IMR-90 (cell line): Measurements from ENCODE around the gene CNOT6. TPM values are rescaled to one million over a fixed set of nuclear protein-coding genes. Genes with fewer than 3 reads are reported as not detected.

Experiments used
- ATAC-seq: fragments of 200-7000 bp; cut with Tn5 transposase; 2 replicates; pipeline ENCODE4 v1.9.1; 2020; ENCODE audit warnings: low read depth, mild to moderate bottlenecking, moderate library complexity
- BruUV-seq: library from RNA; stranded (reverse); fragments of 400-500 nt; replicated peaks from 2 replicates; lab custom pipeline; 2021; lab: Mats Ljungman, UMichigan
- CTCF ChIA-PET: fragments of 300-600 bp; formaldehyde crosslinking; extraction: SDS; loops from one replicate; lab custom pipeline; 2021; ENCODE audit warnings: antibody characterized with exemption; lab: Yijun Ruan, JAX
- POLR2A ChIA-PET: fragments of 300-600 bp; sonication (Branson Sonifier 250); formaldehyde crosslinking; loops from one replicate; lab custom pipeline; 2022; ENCODE audit warnings: antibody characterized with exemption; ENCODE audit not compliant: unreplicated experiment; lab: Charles Lee
- DNase-seq: peaks from one replicate; pipeline ENCODE4 v3.0.0; 2013
- H2AFZ ChIP-seq: replicated peaks from 2 replicates; pipeline ENCODE3; 2013; ENCODE audit warnings: low read length, mild to moderate bottlenecking; ENCODE audit not compliant: poor library complexity
- H2AK5ac ChIP-seq: 2 replicates; pipeline ENCODE4 v1.6.1; 2013; ENCODE audit warnings: low read depth, low read length, inconsistent platforms
- H2AK9ac ChIP-seq: replicated peaks from 2 replicates; pipeline ENCODE3; 2013; ENCODE audit warnings: mild to moderate bottlenecking, low read depth, low read length, moderate library complexity; ENCODE audit not compliant: poor library complexity
- H2BK120ac ChIP-seq: 2 replicates; pipeline ENCODE4 v1.6.1; 2013; ENCODE audit warnings: low read depth, low read length, inconsistent platforms
- H2BK15ac ChIP-seq: 3 replicates; pipeline ENCODE4 v1.6.1; 2013; ENCODE audit warnings: low read depth, low read length, inconsistent platforms
- H2BK20ac ChIP-seq: 2 replicates; pipeline ENCODE4 v1.6.1; 2013; ENCODE audit warnings: low read depth, mild to moderate bottlenecking, inconsistent platforms, low read length, moderate library complexity
- H2BK5ac ChIP-seq: 2 replicates; pipeline ENCODE4 v1.6.1; 2013; ENCODE audit warnings: mild to moderate bottlenecking, low read depth, low read length, inconsistent platforms; ENCODE audit not compliant: poor library complexity, severe bottlenecking
- H3K14ac ChIP-seq: replicated peaks from 2 replicates; pipeline ENCODE4 v1.6.1; 2013; ENCODE audit warnings: low read depth, low read length, inconsistent platforms
- H3K18ac ChIP-seq: 2 replicates; pipeline ENCODE4 v1.6.1; 2013; ENCODE audit warnings: low read depth, low read length, control low read depth
- H3K23ac ChIP-seq: 2 replicates; pipeline ENCODE4 v1.6.1; 2013; ENCODE audit warnings: low read depth, low read length, inconsistent platforms
- H3K27ac ChIP-seq: 2 replicates; pipeline ENCODE4 v1.5.1; 2013; ENCODE audit warnings: mild to moderate bottlenecking, control low read depth, low read length; ENCODE audit not compliant: insufficient read depth
- H3K27me3 ChIP-seq: 2 replicates; pipeline ENCODE4 v1.6.1; 2013; ENCODE audit warnings: low read length; ENCODE audit not compliant: control insufficient read depth, insufficient read depth
- H3K36me3 ChIP-seq: 2 replicates; pipeline ENCODE4 v1.6.1; 2013; ENCODE audit warnings: low read length, mixed read lengths; ENCODE audit not compliant: control insufficient read depth, insufficient read depth
- H3K4ac ChIP-seq: 2 replicates; pipeline ENCODE4 v1.6.1; 2013; ENCODE audit warnings: low read depth, low read length, inconsistent platforms
- H3K4me1 ChIP-seq: 2 replicates; pipeline ENCODE4 v1.6.1; 2013; ENCODE audit warnings: low read length, mixed read lengths; ENCODE audit not compliant: control insufficient read depth, insufficient read depth
- H3K4me2 ChIP-seq: 2 replicates; pipeline ENCODE4 v1.6.1; 2013; ENCODE audit warnings: low read depth, mild to moderate bottlenecking, control low read depth, low read length, moderate library complexity
- H3K4me3 ChIP-seq: 2 replicates; pipeline ENCODE4 v1.5.1; 2013; ENCODE audit warnings: low read depth, mild to moderate bottlenecking, control low read depth, low read length, moderate library complexity; ENCODE audit not compliant: insufficient read depth
- H3K56ac ChIP-seq: 2 replicates; pipeline ENCODE4 v1.6.1; 2013; ENCODE audit warnings: low read length, inconsistent platforms; ENCODE audit not compliant: insufficient read depth; ENCODE audit errors: extremely low read depth
- H3K79me1 ChIP-seq, 2 experiments: 2 replicates each; pipeline ENCODE4 v1.6.1; 2013; ENCODE audit warnings: low read length in 2 of 2, inconsistent platforms in 1 of 2, low read depth in 1 of 2
- H3K9ac ChIP-seq: 2 replicates; pipeline ENCODE4 v1.6.1; 2013; ENCODE audit warnings: low read depth, low read length, control low read depth
- H3K9me1 ChIP-seq: 2 replicates; pipeline ENCODE4 v1.6.1; 2013; ENCODE audit warnings: low read length, inconsistent platforms; ENCODE audit not compliant: insufficient read depth
- H3K9me3 ChIP-seq: 2 replicates; pipeline ENCODE4 v1.6.1; 2013; ENCODE audit warnings: low read length; ENCODE audit not compliant: control insufficient read depth, insufficient read depth
- H4K20me1 ChIP-seq: 2 replicates; pipeline ENCODE4 v1.6.1; 2013; ENCODE audit warnings: low read length, inconsistent platforms; ENCODE audit not compliant: insufficient read depth
- H4K5ac ChIP-seq: 2 replicates; pipeline ENCODE4 v1.6.1; 2013; ENCODE audit warnings: mild to moderate bottlenecking, low read depth, low read length, control low read depth
- H4K8ac ChIP-seq, 2 experiments: 2 replicates each; pipeline ENCODE4 v1.6.1; 2013; ENCODE audit warnings: low read depth in 2 of 2, low read length in 2 of 2, control low read depth in 1 of 2, inconsistent platforms in 1 of 2
- H4K91ac ChIP-seq: 2 replicates; pipeline ENCODE4 v1.6.1; 2013; ENCODE audit warnings: low read depth, low read length, inconsistent platforms; ENCODE audit not compliant: insufficient read depth
- BHLHE40 ChIP-seq: fragments of 150-350 bp; IDR thresholded peaks from 2 replicates; pipeline ENCODE4 v1.6.1; 2016; ENCODE audit warnings: mild to moderate bottlenecking, low read depth, low read length
- CEBPB ChIP-seq: IDR thresholded peaks from 2 replicates; pipeline ENCODE4 v1.6.1; 2012; ENCODE audit warnings: low read depth, low read length, improper control_type of control experiment
- CHD1 ChIP-seq: IDR thresholded peaks from 2 replicates; pipeline ENCODE4 v1.6.1; 2012; ENCODE audit warnings: low read depth, low read length, improper control_type of control experiment
- CTCF ChIP-seq: conservative IDR thresholded peaks from 2 replicates; pipeline ENCODE4 v1.5.1; 2012; ENCODE audit warnings: mild to moderate bottlenecking, low read depth, low read length, improper control_type of control experiment
- ELK1 ChIP-seq: fragments of 150-350 bp; IDR thresholded peaks from 2 replicates; pipeline ENCODE4 v1.6.1; 2016; ENCODE audit warnings: low read depth, mild to moderate bottlenecking, low read length, moderate library complexity, borderline replicate concordance
- MAFK ChIP-seq: IDR thresholded peaks from 2 replicates; pipeline ENCODE4 v1.6.1; 2012; ENCODE audit warnings: low read depth, low read length, improper control_type of control experiment
- MAZ ChIP-seq: IDR thresholded peaks from 2 replicates; pipeline ENCODE4 v1.6.1; 2012; ENCODE audit warnings: low read depth, mild to moderate bottlenecking, low read length, improper control_type of control experiment, moderate library complexity, borderline replicate concordance
- NFE2L2 ChIP-seq: fragments of 150-350 bp; IDR thresholded peaks from 2 replicates; pipeline ENCODE4 v1.6.1; 2016; ENCODE audit warnings: low read depth, mild to moderate bottlenecking, low read length
- POLR2A ChIP-seq: IDR thresholded peaks from 2 replicates; pipeline ENCODE4 v1.6.1; 2012; ENCODE audit warnings: mild to moderate bottlenecking, low read depth, low read length
- RAD21 ChIP-seq: IDR thresholded peaks from 2 replicates; pipeline ENCODE4 v1.6.1; 2012; ENCODE audit warnings: low read length, improper control_type of control experiment
- RCOR1 ChIP-seq: IDR thresholded peaks from 2 replicates; pipeline ENCODE4 v1.6.1; 2012; ENCODE audit warnings: mild to moderate bottlenecking, low read length, improper control_type of control experiment; ENCODE audit not compliant: insufficient replicate concordance
- SMC3 ChIP-seq: fragments of 150-350 bp; IDR thresholded peaks from 2 replicates; pipeline ENCODE4 v1.6.1; 2016; ENCODE audit warnings: low read depth, mild to moderate bottlenecking, antibody characterized with exemption, low read length, moderate library complexity
- USF2 ChIP-seq: fragments of 150-350 bp; IDR thresholded peaks from 2 replicates; pipeline ENCODE4 v1.6.1; 2017; ENCODE audit warnings: mild to moderate bottlenecking, antibody characterized with exemption, low read length, low read depth
- WGBS, 2 experiments: methylation state at CpG; one replicate each; pipeline versions ENCODE4 v1.1.5 to v1.1.7; 2013; ENCODE audit warnings: missing lambda C conversion rate in 2 of 2; ENCODE audit not compliant: insufficient read length in 1 of 2; ENCODE audit errors: extremely low coverage in 2 of 2; 5-methylcytosine and 5-hydroxymethylcytosine counted together
- dilution Hi-C: fragments of 300-500 bp; cut with HindIII; formaldehyde crosslinking; loops from one replicate; pipeline ENCODE4 v1.14.3; 2018; ENCODE audit warnings: low sequenced_read_pairs; ENCODE audit not compliant: unreplicated experiment
- in situ Hi-C: fragments of 300-500 bp; cut with MboI; formaldehyde crosslinking; loops from 3 replicates; pipeline ENCODE4 v1.14.3; 2019; ENCODE audit warnings: low sequenced_read_pairs, inconsistent platforms, mixed read lengths
- intact Hi-C: fragments of 100-400 bp; cut with micrococcal nuclease; formaldehyde crosslinking; loops from 2 replicates; pipeline ENCODE4 v1.10.0; 2022
- polyA plus RNA-seq, 3 experiments: library from polyadenylated mRNA; depleted of rRNA; stranded (reverse); fragments of >200 nt; gene quantifications; 2 replicates each; pipeline ENCODE4 v1.2.3, GENCODE V29; 2012; ENCODE audit warnings: low replicate concordance in 1 of 3
- total RNA-seq: library from RNA; depleted of rRNA; stranded (reverse); fragments of >200 nt; gene quantifications from 2 replicates; pipeline ENCODE4 v1.2.3, GENCODE V29; 2012

CNOT6 gene
- total and polyA plus RNA-seq, 2 of the 4 experiments (the other 2 are of a cell fraction), result 9.7 to 10.8 TPM

GRCh38 chr5:180494060-180494509 is at the start of gene CNOT6 (continued):
- TF ChIP-seq USF2 (0 out of 2 replicates have a peak, but pooled peaks have one; percentile 14), MAFK (no peak)

- in situ Hi-C loops, result loop anchor here (25.0 kb wide), 1 partner anchor 317 kb away; no protein-coding TSS in a partner anchor
- H2BK120ac ChIP-seq, result no peak overlapping the region
- no peaks in the 10 kb centered on the region for H3K79me1 ChIP-seq
- no peak overlapping the region for H2AK9ac ChIP-seq
- H3K27ac ChIP-seq, result no peak overlapping the region
- no peak overlapping the region for H2BK20ac ChIP-seq
- H3K14ac ChIP-seq, result no peak overlapping the region
- no peak overlapping the region for H2BK5ac ChIP-seq
- intact Hi-C loops, result no loop called here
- DNase-seq (no peak), ATAC-seq (no peak)
- no CpG with 5 or more reads among the region's 2 CpGs for WGBS, 2 experiments
- BruUV-seq, result no TSS peak
- no peaks in the 10 kb centered on the region for H3K4me1 ChIP-seq
- no peak overlapping the region for H3K9ac ChIP-seq
- H3K27me3 ChIP-seq, result no peaks in the 10 kb centered on the region
- no peak overlapping the region for H3K4me3 ChIP-seq
- H3K36me3 ChIP-seq, result no peaks in the 10 kb centered on the region
- no peak overlapping the region for H3K56ac ChIP-seq
- dilution Hi-C loops, result no loop called here
- H3K18ac ChIP-seq, result no peak overlapping the region
- H4K8ac ChIP-seq, result no peak overlapping the region
- no peak for TF ChIP-seq MAZ
- no peak for TF ChIP-seq RAD21
- TF ChIP-seq RCOR1, result no peak
- TF ChIP-seq POLR2A, result no peak
- no peak for TF ChIP-seq NFE2L2
- TF ChIP-seq CTCF, result no peak
- TF ChIP-seq BHLHE40, result no peak
- TF ChIP-seq CEBPB, result no peak
- no peak for TF ChIP-seq SMC3
- TF ChIP-seq ELK1, result no peak
- no peak for TF ChIP-seq CHD1
- TF ChIP-seq USF2, result no peak
- H3K4me2 ChIP-seq, result no peak overlapping the region
- no peak overlapping the region for H3K23ac ChIP-seq
- H3K4ac ChIP-seq, result no peak overlapping the region
- H4K5ac ChIP-seq, result no peak overlapping the region
- H2AFZ ChIP-seq, result no peak overlapping the region
- CTCF ChIA-PET, result no interaction called here
- peaks cover 4% of the 10 kb centered on the region for H3K9me3 ChIP-seq
- no peak overlapping the region for H4K91ac ChIP-seq
- H4K20me1 ChIP-seq, result no peaks in the 10 kb centered on the region
- no peak overlapping the region for H2BK15ac ChIP-seq
- H2AK5ac ChIP-seq, result no peak overlapping the region
- no peaks in the 10 kb centered on the region for H3K9me1 ChIP-seq
- POLR2A ChIA-PET, result no interaction called here
These were observed 39.4 kb upstream of the CNOT6 start for GRCh38 chr5:180454752-180455151.
